ENCODE data around the gene OLIG2. TPM values are rescaled to one million over a fixed set of nuclear protein-coding genes. Genes with fewer than 3 reads are reported as not detected.

Gene OLIG2
- polyA plus RNA-seq (ENCODE audit: insufficient read length in 10 of 10), result under 1 TPM in 1 of 10 donors, not detected in 9; 0.08 TPM
- long read RNA-seq, donor 1, result 0 reads
- long read RNA-seq, donor 2, result 0 reads
- long read RNA-seq, donor 3, result 0 reads
- long read RNA-seq, donor 4, result 0 reads
- long read RNA-seq, donor 5, result 0 reads
- long read RNA-seq, donor 6, result 0 reads
- long read RNA-seq, donor 7, result 0 reads
- long read RNA-seq, donor 8, result 0 reads
- long read RNA-seq, donor 9, partial matches to known transcripts, result 0 of 1 reads
- long read RNA-seq, donor 9, other reads (novel, unspliced or antisense), result 0 of 1 reads

DNA sequence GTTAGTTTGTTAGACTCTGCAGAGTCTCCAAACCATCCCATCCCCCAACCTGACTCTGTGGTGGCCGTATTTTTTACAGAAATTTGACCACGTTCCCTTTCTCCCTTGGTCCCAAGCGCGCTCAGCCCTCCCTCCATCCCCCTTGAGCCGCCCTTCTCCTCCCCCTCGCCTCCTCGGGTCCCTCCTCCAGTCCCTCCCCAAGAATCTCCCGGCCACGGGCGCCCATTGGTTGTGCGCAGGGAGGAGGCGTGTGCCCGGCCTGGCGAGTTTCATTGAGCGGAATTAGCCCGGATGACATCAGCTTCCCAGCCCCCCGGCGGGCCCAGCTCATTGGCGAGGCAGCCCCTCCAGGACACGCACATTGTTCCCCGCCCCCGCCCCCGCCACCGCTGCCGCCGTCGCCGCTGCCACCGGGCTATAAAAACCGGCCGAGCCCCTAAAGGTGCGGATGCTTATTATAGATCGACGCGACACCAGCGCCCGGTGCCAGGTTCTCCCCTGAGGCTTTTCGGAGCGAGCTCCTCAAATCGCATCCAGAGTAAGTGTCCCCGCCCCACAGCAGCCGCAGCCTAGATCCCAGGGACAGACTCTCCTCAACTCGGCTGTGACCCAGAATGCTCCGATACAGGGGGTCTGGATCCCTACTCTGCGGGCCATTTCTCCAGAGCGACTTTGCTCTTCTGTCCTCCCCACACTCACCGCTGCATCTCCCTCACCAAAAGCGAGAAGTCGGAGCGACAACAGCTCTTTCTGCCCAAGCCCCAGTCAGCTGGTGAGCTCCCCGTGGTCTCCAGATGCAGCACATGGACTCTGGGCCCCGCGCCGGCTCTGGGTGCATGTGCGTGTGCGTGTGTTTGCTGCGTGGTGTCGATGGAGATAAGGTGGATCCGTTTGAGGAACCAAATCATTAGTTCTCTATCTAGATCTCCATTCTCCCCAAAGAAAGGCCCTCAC lies at the start of gene OLIG2:
TSS of gene OLIG2 (plus strand) at position 447 of the 954 bp plus-strand sequence. CDS start 928 bp downstream, outside the sequence.
- DNase-seq, result no peak

DNA sequence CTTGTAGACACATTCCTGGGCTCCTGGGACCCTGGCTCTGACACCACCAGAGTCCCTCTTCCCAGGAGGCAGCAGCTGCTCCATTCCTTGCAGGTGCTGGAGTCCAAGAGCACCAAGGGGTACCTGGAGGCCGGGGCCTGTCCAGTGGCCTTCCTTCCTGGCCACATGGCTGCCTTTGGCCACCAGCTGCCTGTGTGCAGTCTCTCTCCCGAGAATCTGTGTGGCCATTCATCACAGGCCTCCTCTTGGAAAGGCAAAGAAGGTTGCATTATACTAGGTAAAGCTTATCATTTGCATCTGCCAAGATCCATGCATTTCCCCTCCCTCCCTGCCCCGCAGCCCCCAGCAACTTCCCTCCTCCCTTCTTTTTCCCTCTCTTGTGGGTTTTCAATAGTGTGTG lies 48.9 kb upstream of the OLIG2 start:
- DNase-seq, result no peak

DNA sequence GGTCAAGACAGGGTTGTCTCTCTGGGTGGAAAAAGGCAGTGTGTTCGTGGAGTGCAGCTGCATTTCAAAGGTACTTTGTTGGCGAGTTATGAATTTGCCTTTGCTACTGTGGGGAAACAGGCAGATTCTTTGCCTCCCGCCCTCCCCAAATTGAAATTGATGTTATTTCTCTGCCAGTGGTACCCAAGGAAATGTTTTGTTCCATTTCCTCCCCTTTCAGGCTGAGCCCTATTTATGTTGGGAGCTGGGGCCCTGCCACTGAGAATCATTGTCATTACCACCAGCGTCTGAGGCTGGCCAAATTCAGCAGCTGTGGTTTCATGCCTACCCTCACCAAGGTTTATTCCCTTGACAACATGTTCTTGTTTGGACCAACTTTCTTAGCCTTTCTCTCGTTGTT lies 48.5 kb upstream of the OLIG2 start:
- no peak for DNase-seq

DNA sequence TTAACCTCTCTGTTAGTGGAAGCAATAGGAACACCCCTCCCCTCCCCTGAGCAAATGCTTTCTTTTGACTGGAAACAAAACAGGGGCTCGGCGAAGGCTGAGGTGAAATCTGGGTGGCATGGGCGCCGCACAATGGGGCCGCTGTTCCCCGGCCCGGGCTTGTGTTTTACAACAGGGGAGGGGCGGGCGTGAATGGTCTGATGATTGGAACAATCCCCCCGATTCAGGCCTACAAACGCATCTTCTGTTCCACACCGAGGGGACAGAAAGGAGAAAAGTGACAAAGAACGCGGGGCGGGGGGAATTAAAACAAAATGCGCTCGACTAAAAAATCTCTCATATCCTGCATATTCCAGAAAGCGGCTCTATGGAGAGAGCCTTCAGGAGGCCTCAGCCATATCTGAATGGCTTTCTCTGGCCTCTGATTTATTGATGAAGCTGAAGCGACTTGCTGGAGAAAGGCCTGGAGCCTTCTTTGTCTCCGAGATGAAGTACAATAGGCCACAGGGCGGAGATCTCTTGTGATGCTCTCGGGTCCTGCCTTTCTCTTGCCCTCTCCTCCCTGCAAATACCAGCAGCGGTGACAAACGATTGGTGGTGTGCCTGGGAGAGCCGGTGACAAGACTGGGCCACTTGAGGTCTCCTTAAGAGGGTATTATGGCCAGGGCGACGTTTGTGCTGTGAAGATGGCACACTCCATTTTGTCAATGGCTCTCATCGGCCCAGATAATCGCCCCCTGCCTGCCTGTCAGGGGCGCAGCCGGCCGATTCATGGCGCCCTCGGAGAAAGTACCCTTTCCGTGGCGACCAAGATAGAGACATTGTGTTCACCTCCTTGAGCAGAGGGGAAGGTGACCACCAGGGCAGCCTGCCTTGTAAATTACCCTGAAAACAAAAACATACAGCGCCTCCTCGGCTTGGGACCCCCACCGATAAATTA lies 47.1 kb upstream of the OLIG2 start:
- no peak for DNase-seq

DNA sequence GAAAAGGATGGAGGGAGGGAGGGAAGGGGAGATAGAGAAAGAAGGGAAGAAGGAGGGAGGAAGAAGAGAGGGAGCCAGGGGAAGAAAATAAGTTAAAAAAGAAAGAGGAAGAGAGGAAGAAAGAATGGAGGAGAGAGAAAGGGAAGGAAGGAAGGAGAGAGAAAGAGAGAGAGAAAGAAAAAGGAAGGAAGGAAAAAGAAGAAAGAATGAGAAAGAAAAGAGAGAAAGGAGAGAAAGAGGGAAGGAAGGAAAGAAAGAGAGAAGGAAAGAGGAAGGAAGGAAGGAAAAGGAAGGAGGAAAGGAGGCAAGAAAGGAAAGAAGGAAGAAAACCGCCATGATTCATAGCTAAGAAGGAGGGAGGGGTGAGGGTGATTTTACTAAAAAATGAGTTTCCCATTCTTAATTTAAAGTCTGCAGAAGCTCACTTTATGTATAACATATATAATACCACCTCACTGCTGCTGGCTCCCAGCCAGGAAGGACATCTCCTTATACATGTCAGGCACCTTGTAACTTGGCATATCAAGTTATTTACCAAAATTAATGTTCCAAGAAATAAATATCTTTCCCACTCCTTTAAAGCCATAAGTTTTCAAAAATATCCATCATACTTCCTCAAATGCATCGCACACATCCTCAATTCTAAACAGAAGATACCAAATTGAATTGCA lies 46.0 kb upstream of the OLIG2 start:
- DNase-seq, result no peak

DNA sequence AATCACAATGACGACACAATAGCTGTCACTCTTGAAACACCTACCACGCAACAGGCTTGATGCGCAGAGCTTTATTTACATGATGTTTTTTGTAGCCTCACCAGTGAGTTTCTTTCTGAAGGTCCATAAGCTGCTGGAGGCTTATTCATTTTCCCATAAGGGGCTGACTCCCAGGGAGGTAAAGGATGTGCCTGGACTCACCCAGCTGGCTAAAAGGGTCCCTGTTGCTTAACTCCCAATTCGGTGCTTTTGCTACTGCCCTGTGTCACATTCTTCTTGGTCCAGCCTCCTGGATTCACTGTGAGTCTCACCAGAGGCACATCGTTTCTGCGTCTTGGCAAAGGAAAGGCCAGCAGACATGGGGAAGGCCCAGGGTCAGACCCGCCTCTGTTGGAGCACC lies 44.6 kb upstream of the OLIG2 start:
- no peak for DNase-seq

DNA sequence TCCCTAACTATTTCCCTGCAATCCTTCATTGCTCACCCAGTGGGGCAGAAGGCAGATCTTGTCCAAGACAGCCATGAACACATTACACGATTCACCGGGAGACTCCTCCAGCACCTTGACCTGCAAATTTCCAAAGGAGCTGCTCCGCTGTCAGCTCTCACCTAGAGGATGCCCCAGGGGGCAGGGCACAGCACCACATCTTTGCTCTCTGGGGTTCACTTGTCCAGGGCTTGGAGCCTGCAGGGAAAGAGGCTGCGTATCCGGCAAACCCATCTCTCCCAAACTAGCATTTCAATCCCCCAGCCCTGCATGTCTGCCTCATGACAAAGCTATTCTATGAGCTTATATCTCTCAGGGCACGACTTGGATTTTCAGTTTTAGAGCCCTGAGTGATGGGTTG lies 35.1 kb upstream of the OLIG2 start:
- no peak for DNase-seq

DNA sequence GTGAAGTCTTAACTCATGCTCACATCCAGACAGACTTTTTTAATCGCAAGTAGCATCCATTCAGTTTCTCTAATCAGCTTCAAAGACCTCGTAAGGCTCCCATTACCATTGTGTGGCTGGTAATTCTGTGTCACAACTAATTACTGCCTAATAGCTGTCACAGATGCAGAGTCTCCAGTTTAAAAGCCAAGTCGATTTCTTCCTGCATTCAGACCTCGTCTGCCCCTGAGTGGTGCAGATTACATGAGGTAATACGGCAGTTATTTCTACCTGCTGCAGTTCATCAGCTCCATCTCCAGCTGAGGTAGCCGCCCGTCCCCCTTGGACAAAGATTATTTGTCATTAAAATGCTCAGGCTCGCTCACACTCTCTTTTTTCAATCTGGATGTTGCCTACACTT lies 34.4 kb upstream of the OLIG2 start:
- DNase-seq, result no peak

DNA sequence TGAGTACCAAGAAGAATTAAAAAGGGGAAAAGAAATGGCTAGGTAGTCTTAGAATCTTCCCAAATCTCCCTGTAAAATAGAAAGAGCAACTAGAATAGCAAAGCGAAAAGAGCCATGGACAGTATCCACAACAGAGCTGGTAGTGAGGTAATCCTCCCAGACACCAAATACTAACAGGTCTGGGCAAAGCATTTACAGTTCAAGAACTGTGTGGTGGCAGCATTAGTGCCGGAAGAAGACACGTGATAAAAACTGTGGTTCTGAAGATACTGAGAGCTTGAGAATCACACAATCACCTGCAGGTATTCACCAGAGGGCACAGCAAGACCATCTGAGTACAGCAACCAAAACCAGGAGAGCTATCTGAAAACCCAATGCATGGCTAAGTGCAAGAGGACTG lies 31.8 kb upstream of the OLIG2 start:
- DNase-seq, result no peak

DNA sequence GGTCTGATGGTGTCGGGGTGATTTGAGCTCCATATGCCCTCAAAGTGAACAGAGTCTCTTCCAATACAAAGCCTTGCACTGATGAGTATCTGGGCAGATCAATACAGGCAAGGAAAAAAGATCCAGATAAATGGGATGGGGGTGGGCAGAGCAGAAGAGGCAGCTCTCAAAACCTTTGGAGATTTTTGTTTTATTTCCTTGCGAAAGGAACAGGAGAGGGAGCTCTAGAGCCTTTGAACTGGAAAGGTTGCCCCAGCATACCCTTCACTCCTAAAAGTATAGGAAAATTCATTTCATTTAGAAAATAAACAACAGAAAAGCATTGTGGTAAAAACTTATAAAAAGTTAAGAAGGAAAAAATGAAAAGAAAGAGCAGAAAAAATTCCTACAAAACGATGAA lies 31.4 kb upstream of the OLIG2 start:
- DNase-seq, result no peak

DNA sequence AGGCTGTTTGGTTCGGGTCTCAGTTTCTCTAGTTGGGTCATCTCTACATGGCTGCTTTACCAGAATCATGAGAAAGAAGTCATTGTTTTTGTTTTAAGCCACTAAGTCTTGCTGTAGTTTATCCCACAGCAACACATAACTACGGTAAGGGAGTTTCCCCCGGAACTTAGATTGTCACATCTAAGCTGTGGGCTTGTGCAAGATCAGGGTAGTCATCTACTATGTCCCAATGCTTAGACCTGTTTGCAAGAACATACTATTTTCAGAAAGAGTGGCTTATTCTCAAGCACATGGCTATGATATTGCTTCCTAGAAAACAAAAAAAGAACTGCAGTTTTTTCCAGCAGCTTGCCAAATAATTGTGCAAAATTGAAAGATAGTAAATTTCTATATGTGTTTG lies 18.0 kb upstream of the OLIG2 start:
- no peak for DNase-seq

DNA sequence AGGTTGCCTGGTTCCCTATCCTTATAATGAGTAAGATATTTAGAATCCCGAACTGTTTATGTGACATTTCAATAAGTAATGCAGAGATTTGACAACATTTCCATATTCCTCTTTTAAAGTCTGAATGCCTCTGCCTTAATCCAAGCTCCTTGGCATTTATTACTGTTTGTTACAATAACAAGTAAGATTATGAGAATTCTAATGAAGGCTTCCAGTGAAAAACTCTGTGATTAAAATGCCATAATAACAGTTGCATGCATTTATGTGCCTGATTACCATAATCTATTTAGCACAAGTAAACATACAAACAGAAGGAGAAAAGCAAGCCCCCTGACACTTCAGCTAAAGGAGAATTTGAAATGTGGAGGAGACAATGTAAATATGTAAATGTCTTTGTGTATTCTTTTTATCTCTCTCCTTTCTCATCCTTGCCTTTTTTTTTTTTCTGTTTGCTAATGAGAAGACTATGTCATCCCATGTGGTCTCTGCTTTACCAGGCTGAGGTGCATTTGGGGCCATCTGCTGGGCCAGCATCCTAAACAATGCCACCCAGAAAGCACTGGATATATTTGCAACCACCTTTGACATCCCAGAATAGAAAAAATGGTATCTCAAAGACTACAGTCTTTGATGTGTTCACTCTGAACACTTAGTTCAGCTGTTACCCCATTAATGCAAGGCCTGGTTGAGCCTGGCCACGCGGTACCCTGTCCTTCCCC lies 17.2 kb upstream of the OLIG2 start:
- no peak for DNase-seq

DNA sequence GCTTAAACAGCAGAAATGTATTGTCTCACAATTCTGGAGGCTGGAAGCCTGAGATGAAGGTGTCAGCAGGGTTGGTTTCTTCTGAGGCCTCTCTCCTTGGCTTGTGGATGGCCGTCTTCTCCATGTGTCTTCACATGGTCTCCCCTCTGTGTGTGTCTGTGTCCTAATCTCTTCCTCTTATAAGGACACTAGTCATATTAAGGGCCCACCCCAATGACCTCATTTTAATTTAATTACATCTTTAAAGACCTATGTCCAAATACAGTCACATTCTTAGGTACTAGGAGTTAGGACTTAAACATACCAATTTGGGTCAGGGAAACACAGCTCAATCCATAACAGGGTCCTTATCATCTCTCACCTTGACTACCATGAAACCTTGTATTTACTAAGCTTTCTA lies 14.8 kb upstream of the OLIG2 start:
- no peak for DNase-seq

DNA sequence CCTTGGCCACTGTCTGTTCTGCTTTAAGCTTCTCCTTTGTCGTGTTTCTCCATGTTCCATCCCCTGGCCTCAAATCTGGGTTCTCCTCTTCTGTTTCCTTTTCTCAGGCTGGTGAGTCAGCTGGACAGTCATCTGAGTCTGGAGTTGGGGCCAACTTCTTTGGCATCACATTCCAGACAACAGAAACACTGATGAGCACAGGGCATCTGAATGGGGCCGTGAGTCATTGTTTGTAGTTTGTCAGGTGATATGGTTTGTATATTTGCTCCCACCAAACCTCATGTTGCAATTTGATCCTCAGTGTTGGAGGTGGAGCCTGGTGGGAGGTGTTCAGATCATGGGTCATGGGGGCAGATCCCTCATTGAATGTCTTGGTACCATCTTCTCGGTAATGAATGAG lies 14.3 kb upstream of the OLIG2 start:
- DNase-seq, result no peak

DNA sequence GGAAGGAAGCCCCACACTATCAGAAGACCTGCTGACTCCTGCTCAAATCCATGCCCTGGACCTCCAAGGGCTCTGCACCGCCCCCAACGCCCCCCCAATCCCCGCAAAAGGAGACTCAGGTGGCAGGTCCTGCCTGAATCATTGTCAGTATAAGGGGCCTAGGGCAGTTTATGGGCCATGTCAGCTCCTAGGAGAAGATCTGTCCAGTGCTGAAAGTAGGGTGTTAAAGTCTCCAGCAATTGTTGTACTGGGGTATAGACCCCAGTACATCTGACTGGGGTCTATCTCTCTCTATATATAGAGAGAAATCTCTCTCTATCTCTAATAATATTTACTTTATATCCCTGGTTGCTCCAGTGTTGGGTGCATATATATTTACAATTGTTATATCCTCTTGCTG lies 12.1 kb upstream of the OLIG2 start:
- DNase-seq, result no peak

DNA sequence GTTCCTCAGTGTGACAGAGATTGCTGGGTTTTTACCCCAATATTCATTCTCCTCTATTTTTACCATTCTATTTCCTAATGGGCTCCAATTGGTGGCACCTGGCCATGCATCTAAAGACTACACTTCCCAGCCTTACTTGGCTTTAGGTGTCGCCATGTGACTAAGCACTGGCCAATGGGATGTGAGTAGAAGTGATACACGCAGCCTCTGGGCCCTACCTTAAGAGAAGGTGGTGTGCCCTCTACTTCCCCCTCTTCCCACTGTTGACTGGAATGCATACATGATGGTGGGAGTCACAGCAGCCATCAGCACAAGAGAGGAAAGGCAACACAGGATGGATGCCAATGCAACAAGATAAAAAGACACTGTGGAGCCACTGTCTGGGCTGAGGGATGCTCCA lies 11.4 kb upstream of the OLIG2 start:
- DNase-seq, result no peak

DNA sequence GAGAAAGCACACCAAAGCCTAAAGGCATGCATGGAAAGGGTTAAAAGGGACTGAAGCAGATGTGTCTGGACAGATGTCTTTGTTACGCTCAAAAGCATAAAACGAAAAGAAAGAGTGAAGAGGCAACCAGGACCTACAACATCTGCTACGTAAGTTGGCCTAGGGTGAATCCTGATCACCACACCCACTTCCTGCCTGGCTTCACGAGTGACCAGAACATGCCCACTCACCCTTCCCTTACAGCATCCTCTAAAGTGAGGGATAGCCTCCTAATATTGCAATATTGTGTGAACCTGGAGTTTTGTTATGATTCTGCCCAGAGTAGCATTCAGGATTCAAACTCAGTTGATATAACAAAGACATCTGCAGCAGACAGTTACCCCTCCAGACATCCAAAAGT lies 10.6 kb upstream of the OLIG2 start:
- DNase-seq, result no peak

DNA sequence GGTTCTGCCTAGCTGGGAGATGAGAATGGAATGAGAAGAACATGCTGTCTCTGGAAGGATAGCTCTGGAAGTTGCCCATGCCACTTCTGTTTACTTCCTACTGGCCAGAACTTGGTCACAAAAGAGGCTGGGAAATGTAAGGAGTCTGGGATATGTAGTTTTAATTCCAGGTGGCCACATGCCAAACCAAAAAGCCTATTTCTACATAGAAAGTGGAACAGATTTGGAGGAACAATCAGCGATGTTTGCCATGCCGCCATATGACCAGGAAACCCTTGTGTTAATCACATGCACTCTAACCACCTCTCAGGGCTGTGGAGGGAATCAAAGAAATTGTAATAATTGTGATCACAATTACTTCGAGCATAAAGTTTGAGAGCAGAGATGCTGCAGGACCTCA lies 10.0 kb upstream of the OLIG2 start:
- DNase-seq, result no peak

DNA sequence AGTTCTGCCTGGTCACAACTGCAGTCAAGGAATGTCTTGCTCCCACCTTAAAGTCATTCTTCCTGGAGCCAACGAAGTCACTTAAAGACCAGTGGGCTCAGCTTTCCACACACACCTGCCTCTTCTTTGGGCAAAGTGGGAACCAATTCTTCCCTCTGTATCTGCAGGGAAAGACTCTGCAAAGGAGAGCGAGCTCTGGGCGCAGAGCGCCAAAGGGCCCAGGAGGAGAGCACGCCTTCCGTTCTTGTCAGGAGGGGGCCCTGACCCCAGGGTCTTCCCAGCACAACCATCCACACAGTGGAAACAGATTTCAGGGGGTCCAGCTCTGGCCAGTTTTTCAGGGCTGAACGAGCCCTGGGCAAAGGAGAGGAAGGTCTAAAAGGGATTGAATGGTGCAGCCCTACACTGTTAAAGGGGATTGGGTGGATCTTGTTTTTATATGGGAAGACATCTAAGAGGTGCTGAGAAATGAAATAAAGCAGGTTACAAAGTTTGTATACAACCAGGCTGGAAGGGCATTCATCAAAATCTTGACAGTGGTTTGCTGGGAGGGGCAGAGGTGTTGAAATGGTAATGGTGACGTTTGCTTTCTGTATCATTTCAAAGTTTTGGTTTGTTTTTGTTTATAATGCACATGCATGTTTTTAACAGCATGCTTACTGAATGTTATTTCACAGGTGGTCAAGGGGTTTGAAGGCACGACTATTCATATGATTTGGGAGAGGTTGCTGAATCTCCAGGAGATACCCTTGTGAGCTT lies 6.8 kb upstream of the OLIG2 start:
- DNase-seq, result no peak

DNA sequence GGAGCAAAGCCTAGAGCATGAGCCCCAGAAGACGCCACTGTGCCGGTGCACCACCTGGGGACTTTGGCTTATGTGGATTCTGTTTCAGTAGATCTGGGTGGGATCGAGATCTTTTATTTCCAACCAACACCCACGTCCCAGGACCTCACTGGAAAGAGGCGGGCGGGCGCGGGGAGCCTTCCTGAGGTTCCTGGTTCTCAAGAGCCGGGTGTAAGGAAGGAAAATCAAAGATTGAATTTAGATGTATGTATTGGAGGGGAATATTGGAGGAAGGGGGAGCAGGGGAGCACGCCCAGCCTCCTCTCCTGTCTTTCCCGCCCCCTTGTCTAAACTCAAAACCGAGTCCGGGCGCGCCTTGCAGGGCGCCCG lies 6.2 kb upstream of the OLIG2 start:
- DNase-seq, result no peak

Measured in muscle of back (tissue), 13 donors.